Astrocyte (in vitro differentiated cells and primary cell): ENCODE results near the gene NT5C1A.

Experiments used
- EZH2 ChIP-seq: IDR thresholded peaks from 2 replicates; pipeline ENCODE4 v1.6.1; 2012; ENCODE audit warnings: mild to moderate bottlenecking, low read length, inconsistent platforms; ENCODE audit not compliant: insufficient read depth
- TF ChIP-seq, protein P1 (sequence below): IDR thresholded peaks from 2 replicates; pipeline ENCODE4 v1.5.1; 2011; ENCODE audit warnings: low read depth, mild to moderate bottlenecking, inconsistent platforms, low read length, moderate library complexity; ENCODE audit not compliant: insufficient read depth

DNA sequence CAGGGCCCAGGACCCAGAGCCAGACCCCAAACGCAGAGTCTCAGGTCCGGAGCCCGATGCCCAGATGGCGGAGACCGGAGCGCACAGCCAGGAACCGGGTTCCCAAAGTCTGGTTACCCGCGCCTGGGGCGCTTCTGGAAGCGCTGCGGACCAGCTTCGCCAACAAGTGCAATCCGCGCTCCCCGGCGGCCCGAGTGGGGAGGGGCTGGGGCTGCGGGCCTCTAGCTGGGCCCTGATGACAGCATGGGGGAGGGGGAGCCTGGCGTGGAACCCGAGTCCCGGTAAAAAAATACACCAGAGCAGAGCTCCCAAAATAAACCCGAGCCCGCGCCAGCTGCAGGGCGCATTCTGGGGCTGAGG lies 494 bp downstream of the NT5C1A start:
- TF ChIP-seq, protein P1, sequence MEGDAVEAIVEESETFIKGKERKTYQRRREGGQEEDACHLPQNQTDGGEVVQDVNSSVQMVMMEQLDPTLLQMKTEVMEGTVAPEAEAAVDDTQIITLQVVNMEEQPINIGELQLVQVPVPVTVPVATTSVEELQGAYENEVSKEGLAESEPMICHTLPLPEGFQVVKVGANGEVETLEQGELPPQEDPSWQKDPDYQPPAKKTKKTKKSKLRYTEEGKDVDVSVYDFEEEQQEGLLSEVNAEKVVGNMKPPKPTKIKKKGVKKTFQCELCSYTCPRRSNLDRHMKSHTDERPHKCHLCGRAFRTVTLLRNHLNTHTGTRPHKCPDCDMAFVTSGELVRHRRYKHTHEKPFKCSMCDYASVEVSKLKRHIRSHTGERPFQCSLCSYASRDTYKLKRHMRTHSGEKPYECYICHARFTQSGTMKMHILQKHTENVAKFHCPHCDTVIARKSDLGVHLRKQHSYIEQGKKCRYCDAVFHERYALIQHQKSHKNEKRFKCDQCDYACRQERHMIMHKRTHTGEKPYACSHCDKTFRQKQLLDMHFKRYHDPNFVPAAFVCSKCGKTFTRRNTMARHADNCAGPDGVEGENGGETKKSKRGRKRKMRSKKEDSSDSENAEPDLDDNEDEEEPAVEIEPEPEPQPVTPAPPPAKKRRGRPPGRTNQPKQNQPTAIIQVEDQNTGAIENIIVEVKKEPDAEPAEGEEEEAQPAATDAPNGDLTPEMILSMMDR: no peak
- TF ChIP-seq EZH2: no peak
